Right lung (tissue), 5 donors: ENCODE results near the gene PGM2L1. TPM values are rescaled to one million over a fixed set of nuclear protein-coding genes. Genes with fewer than 3 reads are reported as not detected.
A peak's percentile ranks its signal among the peaks of the same experiment; 100 is the strongest.
"Not testable (repeated sequence)": the region's sequence is repeated elsewhere in the genome, so short reads cannot be mapped to it uniquely, and the experiment has no call there.

Experiments used
- DNase-seq, 2 donors: peaks; one replicate each; pipeline ENCODE4 v3.0.0-alpha.2; 2013
- polyA plus RNA-seq, 5 donors: library from polyadenylated mRNA; unstranded; fragments of 120-200 nt; gene quantifications; one replicate each; pipeline versions ENCODE4 v1.2.1 to v1.2.3, GENCODE V29; 2013; ENCODE audit warnings: inconsistent platforms in 1 of 5, low replicate concordance in 1 of 5; ENCODE audit not compliant: insufficient read length in 5 of 5, insufficient read depth in 1 of 5

PGM2L1 gene
- polyA plus RNA-seq, 5 donors, result 3.5 to 6.6 (median 5.3) TPM

DNA sequence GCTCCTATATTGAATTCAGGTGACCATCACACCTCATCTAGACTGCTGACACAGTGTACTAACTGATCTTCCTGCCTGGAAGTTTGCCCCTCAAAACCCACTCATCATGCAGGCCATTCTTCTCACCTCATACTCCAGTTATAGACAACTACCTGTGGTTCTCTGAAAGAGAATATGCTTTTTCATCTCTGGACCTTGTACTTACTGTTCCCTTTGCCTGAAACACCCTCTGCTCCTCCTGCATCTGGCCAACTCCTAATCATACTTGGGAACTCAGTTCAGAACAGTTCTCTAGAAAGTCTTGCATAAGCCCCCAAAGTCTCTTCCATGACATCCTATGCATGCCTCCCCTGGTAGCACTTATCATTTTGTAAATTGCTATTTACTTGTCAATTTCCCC, 58.6 kb downstream of the PGM2L1 start:
- no peak for DNase-seq

DNA sequence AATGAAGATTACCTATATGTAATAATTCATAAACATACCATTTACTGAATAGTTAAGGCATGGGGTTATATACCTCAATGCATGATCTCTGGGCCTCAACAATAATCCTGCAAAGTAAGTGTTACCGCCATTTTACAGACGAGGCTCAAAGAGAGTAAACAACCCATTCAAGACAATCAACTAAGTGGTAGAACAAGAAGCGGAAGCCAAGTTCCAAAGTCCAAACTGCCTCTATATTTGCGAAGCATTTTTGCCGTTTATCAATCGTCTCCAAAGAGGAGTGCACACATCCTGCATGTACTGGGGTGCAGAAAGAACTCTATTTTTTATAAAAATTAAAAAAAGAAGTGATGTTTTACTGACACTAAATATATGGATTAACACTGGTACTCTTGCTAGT, 59.3 kb downstream of the PGM2L1 start:
- DNase-seq, result no peak

DNA sequence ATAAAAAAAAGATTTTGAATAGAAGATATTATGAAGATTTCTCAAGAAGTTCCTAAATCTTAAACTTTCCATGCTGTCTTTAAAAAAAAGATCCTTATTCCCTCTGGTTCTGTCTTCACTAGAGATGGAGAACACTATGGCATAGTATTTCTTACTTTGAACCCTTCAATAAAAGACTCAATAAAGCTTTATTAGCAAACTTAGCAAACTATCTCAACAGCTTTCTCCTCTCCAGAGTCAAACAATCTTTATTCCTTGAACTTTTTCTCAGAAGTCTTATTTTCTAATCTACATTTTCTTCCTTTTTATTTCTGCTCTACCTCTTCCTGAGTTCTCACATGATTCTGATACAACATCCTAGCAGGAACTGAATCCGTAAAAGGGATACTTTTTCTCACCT, 65.0 kb downstream of the PGM2L1 start:
- DNase-seq, result no peak

DNA sequence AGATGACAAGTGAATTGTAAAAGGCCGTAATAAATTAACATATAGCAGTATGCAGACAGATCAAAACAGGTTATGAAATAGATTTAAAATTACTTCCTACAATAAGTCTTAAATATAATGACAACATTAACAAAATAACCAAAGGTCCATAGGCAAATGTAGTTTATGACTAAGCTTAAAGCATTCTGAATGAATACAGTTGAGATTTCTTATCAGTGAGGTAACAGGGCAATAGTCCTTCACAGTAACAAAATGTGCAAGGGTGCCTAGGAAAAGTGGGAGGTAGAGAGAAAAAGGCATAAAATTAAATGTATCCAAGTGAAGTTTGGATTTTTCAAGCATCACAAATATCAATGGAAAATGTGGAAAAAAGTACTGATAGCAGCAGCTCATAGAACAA, 65.9 kb downstream of the PGM2L1 start:
- no peak for DNase-seq

DNA sequence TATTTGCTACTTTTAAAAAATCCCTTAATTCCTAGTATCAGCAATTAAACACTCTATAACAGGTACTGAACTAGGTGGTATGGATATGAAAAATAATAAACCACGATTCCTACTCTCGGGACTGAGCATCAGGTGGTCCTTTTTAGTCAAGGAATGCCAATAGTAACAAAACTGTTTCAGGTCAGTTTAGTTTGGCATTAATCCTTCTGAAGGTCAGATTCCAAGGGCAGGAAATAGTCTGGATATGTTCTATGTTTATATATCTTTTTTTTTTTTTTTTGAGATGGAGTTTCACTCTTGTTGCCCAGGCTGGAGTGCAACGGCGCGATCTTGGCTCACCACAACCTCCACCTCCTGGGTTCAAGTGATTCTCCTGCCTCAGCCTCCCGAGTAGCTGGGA, 67.2 kb downstream of the PGM2L1 start:
- DNase-seq, result not testable (repeated sequence)

DNA sequence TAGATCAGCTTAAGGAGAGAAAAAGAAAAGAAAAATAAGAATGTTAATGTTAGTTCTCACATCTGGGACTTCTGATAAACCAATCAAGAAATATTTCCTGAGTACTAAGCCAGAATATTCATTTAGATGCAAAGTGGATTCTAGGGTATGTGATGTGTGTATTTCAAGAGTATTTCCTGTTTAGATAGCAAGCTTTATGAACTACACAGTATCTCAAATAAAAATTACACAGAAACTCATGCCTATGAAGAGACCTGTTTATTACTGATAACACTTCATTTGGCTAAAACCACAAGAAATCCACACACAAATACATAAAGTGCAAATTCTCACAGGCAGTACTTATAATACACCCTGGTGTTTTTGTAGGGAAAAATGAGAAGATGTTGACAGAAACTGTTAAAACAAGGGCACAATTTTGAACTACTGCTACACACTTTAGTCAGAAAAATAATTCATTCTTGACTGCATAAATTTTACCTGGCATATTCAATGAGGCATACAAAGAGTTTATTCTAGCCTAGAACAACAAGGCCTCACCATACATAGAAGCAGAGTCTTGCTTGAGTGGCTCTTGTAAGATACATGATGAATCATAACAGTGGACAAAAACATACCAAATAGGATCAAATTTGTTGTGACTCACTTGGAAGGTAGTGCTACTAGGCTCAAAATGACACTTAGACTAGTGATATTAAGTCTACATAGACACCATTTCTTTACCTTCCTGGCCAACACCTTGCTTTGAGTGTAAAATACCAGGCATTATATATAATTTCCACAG, 68.0 kb downstream of the PGM2L1 start:
- DNase-seq, result no peak

DNA sequence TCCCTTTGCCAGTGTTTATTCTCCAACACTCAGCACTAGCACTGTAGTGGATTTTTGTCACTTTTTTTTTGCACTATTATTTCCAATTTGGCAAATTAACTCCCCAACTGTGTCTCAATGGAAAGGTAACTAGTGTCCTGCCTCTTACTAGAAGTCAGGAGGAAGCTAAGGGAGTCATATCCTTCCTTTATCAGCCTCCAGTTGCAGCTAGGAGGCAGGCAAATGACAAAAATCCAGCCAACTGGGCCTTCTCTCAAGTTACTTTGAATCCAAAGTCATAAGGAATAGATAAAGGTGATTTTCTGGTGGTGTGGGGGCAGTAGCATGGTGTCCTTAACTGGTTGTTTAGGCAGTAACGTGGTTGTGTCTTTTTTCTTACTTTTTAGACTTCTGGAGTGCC, 71.2 kb downstream of the PGM2L1 start:
- no peak for DNase-seq

DNA sequence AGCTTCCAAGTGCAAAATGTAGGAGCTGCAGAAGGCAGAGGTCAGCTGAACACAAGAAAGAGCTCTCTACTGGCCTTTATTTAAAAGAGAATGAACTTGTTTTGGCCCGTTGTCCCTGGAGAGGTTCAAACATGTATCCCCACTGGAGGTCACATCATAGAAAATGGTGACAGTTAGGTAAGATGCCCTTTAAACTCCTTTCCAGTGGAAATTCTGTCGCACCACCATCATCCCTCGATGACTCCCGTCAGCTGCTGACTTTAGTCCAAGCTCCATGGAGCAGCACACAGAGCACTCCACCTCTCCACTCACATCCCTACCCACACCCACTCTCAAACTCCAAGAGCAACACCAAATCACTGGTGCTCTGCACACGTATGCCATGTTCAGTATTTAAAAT, 71.6 kb downstream of the PGM2L1 start:
- no peak for DNase-seq

DNA sequence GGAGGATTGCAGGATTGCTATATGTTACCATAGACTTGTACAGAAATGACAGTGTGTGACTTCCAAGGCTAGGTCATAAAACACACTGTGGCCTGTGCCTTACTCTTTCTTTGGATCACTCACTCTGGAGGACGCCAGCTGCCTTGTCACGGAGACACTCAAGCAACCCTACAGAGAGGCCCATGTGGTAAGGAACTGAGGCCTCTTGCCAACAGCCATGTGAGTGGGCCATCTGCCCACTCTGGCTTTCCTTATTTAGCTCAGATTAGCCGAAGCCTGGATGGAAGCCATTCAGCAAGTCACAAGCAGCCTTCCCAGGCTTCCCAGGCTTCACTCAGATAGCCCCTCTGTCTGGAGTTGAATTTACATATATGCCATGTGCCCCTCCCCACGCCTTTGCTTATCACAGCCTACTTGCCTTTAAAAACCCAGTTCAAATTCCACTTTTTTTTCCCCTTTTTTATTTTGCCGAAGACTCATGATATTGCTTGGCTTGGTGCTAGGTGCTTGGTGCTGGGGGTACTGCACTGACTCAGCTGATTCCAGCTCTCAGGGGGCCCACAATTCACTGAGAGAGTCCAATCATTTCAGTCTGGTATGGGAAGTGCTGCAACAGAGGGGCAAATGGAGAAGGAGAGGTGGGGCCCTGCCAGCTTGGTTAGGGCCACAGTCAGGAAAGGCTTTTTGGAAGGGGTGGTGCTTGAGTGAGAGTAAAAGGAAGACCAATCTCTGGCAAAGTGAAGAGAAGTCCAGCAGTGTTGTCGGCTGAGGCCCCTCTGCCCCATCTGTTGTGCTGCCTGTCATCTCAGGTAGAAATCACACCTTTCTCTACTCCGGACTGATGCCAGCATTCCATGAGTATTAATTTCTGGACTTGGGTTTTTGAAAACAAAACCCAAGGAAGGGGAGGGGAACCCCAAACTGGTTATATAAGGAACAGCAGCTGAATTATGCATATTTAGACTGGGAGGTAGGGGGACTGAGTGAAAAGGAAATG, 72.3 kb downstream of the PGM2L1 start:
- DNase-seq, result peak; percentile 88 to 92

DNA sequence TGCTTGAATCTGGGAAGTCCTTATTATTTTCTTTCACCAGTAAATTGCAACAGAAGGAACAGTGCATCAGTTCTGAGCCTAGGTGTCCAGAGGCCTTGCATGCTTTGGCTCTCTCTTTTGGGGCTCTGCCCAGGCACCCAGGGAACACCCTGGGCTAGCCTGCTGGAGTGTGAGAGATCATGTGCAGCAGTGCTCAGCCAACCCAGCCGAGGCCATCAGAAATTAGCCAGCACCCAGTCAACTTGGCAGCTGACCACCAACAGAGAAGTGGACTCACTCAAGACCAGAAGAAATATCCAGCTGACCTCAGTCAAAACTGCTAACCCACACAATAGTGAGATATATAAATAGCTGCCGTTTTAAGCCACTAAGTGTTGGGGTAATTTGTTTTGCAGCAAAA, 75.6 kb downstream of the PGM2L1 start:
- DNase-seq, result no peak

DNA sequence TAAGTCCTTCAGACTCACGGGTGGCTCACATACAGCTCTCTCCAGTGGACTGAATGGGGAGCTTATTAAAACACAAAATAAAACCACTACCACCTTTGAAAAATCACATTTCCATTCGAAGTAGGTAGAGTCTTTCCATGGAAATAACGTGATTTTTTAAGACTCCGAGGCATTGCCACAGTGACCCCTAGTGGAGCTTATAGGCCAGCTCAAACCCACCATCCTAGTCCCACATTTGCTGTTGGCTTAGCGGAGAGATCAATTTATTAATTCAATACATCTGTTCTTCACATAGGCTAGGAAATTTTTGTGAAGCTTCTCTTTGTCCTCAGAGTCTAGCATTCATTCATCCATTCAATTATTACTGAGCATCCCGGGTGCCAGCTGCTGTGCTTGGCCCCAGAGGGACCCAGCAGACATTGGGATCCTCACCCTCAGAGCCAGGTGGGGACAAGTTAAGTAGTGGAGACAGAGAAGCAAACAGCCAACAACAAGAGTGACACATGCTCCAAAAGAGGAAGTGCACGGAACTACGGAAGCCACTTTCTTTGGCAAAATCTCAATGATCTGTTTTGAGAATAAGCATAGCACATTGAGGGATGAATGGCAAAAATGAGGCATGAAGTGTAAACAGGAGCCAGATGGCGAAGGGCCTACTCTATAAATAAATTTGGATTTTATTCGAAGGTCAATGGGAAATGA, 76.6 kb downstream of the PGM2L1 start:
- DNase-seq, result no peak

DNA sequence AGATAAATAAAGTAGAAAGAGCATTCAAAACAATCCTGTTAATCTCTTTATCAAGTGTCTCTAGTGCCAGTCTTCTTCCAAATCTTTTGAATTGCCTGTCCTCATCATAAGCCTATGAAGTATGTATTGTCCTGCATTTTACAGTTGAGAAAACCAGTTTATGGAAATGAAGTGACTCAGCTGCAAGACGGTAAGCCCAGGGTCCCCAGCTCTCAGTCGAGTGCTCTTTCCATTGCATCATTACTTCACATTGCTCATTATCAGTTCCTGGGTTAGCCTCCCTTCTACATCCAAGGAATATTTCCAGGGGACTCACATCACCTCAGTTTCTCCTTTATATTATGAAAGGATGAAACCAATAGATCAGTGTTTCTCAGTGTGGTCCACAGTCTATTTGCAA, 77.7 kb downstream of the PGM2L1 start:
- DNase-seq, result no peak

DNA sequence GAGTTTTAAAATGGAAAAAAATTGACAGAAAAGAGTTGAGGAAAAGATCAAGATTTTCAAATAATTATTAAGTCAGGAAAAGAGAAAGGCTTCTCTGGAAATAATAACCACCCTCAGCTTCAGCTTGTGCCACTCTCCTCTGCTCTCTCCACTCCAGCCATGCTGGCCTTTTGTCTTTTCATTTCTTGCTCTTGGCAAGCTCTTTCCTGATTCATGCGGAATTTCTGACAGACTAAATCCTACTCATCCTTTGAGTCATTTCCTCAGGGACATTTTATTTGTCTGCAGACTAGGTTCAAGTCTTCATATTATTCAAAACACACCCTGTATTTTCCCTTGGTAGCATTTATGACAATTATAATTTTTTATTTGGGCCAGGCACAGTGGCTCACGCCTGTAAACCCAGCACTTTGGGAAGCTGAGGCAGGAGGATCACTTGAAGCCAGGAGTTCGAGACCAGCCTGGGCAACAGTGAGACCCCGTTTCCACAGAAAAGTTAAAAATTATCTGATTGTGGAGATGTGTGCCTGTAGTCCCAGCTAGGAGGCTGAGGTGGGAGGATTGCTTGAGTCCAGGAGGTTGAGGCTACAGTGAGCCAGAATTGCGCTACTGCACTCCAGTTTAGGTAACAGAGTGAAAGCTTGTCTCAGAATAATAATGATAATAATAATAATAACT, 79.0 kb downstream of the PGM2L1 start:
- no peak for DNase-seq

DNA sequence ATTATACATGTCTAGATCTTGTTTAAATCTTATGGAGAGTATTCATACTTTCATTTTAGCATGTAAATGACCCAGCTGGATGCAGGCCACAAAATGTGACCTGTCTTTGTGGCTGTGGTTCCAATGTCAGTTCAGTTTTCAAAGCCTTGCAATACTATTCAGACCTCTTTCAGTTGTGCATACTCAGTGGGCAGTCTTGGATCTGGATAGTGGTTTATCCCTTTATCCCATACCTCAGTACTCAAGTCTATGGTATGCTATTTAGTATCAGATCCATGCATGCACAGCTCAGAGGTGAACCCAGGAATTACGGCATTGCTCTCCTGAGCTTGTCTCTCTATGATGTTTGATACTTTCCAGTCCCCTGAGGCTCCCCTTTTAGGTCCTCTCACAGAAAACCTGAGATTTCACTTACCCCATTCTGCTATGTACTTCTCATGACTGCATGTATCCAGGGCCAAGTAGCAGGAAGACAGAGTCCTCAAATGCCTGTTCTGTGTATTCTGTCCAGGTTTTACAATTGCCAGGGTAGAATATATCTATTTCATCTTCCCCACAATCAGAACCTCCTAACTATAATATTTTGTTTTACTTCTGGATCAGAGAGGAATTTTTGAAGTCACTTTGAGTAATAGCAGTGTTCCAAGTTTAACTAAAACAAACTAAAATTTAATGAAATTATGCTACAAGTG, 79.8 kb downstream of the PGM2L1 start:
- DNase-seq, result no peak

DNA sequence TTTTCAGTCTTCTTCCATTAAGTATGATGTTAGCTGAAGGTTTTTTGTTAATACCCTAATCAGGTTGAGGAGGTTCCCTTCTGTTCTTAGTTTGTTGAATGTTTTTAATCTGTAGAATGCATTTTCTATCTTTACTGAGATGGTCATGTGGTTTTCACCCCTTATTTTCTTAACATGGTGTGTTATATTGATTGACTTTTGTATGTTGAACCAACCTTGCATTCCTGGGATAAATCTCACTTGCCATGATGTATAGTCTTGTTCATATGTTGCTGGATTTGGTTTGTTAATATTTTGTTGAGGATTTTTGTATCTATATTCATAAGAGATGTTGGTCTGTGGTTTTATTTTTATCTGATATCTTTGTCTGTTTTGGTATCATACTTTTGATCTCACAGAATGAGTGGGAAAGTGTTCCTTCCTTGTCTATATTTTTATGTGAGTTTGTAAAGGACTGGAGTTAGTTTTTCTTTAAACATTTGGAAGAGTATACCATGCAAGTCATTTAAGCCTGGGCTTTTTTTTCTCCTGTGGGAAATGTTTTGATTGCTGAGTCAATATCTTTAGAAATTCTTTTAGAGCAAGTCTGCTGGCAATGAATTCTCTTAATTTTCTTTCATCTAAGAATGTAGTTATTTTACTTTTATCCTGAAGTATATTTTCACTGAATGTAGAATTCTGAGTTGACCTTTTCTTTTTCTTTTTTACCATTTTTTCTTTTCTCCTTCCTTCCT, 81.3 kb downstream of the PGM2L1 start:
- no peak for DNase-seq

DNA sequence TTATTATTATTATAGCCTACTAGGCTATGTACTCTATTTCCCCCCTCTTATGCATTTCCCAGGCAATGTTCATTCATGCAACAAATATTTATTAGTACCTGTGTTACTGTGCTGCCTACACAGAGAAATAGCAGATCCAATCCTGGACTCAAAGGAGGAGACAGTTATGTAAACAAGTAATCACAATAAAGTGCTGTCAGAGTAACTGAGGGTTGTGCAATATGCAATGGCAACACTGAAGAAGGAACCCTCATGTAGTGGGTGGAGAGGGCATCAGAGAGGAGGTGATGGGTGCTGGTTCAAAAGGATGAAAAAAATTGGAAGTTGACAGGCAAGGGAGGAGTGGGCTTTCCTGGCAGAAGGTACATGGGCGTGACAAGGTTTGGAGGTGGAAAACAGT, 85.9 kb downstream of the PGM2L1 start:
- no peak for DNase-seq

DNA sequence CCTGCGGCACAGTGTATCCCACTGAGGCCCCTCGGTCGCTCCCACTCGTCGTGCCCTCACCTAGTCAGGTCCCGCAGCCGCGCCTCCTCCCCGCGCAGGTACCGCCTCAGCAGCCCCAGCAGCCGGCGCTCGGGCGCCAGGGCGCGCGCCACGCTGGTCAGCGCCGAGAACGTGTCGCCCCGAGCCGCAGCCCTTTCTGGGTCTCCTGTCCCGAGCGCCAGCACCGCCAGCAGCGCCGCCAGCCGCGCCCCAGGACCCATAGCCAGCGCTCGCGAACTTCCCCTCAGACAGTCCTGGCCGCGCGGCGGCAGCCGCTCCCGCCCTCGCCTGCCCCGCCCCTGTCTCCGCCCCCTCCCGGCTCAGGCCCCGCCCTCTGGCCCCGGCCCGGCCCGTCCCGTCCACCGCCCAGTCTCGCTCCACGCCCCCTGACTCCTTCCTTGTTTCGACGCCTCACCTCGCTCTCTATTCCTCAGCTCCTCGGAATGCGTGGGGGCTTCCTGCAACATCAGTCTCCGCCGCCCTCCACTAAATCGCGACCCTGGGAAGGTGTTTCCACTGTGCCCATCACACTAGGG, 86.8 kb downstream of the PGM2L1 start, which contains the start of gene P4HA3:
Gene P4HA3 (minus strand): TSS at position 289 of the 575 bp plus-strand sequence. CDS start 29 bp downstream, at position 260.
- no peak for DNase-seq

DNA sequence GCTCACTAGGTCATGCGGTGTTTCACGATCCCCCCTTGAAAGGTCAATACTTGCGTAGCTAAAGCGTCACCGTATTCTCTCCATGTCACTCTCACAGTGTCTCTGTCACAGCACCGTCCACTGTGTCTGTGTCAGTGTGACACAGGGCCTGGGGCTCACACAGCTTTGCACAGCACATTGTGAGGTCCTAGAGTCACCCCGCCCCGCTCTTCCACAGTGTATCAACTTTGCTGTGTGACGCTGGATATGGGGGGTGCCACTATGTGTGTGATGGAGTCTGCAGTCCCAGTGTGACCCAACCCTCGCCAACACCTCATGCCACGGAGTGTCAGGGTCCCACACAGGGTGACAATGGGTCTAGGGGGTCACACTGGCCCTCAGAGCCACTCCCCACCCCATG, 87.4 kb downstream of the PGM2L1 start:
- DNase-seq, result no peak

DNA sequence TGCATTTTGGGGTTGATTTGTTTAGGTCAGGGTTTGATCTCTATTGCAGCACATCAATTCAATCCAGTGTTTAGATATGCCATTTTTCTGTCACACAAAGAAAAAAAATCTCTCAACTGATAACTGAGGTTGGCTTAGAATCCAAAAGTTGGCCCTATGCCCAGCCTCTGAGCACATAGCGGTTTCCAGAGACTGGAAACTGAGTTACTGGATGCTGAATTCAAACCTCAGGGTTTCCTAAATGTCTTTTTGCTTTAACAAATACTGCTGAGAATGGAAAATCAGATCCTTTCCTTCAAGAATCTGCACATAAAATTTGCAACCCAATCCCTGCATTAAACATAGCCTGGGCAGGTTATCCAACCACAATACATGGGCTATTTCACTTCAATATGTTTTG, 90.8 kb downstream of the PGM2L1 start:
- peak in 1 of 2 donors; percentile 36 for DNase-seq
